GM21360 (cell line): ENCODE data around the gene YARS2.
"Not testable (repeated sequence)": the region's sequence is repeated elsewhere in the genome, so short reads cannot be mapped to it uniquely, and the experiment has no call there.

Experiments used
- ATAC-seq: cut with Tn5 transposase; IDR thresholded peaks from one replicate; pipeline ENCODE4 v1.9.1; 2021; ENCODE audit warnings: mild to moderate bottlenecking, moderate library complexity; ENCODE audit not compliant: unreplicated experiment

YARS2 gene

GRCh38 chr12:32753605-32754004, 2.1 kb downstream of the YARS2 start:
- no peak for ATAC-seq

DNA sequence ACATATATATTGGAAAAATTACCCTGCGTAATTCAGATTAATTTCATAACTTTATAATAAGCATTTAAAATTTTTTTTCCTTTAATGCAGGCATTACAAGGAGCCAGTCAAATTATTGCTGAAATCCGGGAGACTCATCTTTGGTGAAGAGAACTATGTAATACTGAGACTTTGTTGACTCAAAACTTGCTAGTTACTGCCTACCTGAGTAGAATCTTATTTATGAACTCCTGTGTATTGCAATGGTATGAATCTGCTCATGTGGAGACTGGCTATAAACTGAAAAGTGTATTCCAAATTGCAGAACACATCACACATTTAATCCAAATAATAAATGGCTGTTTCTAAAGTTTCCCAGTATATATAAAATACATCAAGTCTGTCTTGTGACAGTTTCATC, 12.4 kb downstream of the YARS2 start:
- no peak for ATAC-seq

DNA sequence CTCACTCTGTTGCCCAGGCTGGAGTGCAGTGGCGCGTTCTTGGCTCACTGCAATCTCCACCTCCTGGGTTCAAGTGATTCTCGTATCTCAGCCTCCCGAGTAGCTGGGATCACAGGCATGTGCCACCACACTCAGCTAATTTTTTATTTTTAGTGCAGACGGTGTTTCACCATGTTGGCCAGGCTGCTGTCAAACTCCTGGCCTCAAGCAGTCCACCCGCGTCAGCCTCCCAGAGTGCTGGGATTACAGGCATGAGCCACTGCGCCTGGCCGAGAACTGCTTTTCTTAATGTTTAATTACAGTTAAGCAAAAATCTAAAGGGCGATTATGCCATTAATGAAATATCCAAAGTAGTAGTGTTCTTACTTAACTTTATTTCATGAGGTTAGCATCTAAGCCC, 13.6 kb downstream of the YARS2 start:
- ATAC-seq, result no peak

- ATAC-seq, result no peak
Observed at GRCh38 chr12:32739279-32739678, 16.4 kb downstream of the YARS2 start.

- no peak for ATAC-seq
Observed at GRCh38 chr12:32737715-32738114, 18.0 kb downstream of the YARS2 start.

DNA sequence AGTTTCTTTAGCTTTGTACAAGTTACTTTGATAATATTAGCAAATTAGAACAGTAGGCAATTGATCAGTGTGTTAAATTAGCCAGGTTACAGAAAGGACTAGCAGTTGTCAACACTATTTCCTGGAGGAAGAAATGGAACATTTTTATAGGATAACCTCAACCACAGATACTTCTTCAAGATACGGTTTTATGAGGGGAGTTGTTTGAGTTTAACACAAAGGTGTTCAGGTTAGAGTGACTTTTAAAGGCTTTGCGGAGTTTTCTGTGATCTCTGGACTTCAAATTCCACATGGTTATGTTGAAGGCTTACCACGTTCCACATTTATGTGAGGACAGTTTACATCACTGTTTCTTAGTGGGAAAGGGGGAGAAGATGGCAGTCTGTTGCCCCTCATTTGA, 19.3 kb downstream of the YARS2 start:
- no peak for ATAC-seq

DNA sequence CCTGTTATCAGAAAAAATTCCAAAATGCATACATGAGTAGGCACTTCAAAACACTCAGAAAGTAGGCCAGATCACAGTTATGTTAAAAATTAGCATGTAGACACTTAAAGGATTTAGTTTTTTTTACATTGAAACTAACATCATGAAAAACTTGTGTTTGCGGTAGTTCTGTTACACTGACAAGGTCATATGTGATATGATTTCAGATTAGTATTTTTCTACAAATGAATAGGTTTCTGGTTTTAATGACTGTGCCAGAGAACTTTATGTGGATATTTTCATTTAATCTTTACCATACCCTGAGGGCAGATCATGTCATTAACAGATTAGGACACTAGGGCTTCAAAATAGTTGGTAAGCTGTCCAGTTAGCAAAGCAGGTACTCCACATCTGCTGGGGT, 20.7 kb downstream of the YARS2 start:
- ATAC-seq, result no peak

- no peak for ATAC-seq
Observed at GRCh38 chr12:32727237-32727636, 28.5 kb downstream of the YARS2 start.

DNA sequence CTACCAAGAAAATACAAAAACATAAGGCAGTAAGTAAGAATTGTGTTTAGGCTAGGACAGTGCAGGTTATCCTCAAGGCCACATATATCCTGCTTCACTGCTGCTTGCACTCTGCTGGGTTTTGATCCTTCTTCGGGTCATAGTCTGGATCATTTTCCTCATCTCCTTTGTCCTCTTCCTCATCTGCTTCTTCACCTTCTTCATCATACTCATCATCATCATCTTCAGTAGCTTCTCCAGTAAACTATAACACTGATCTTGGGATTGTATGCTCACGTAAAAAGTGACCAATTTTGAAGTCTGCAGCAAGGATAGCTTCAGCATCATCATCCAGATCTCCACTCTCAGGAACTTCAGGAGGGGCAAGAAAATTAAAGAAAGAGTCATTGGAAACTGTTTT, 29.4 kb downstream of the YARS2 start:
- no peak for ATAC-seq

DNA sequence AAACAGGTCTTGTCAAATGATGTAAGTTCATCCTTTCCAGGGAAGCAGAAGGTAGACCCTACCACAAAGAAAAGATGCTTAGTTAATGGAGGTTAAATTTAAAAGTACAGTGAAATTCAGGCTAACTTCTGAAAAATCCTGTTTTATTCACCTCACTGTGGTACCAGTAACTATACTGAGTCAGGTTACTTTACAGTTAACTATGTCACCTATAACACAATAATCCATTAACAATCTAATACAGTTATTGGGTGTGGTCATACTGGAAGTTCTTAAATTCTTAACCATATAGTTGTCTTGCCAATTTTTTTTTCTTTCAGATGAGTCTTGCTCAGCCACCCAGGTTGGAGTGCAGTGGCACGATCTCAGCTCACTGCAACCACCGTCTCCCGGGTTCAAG, 30.4 kb downstream of the YARS2 start:
- not testable (repeated sequence) for ATAC-seq

DNA sequence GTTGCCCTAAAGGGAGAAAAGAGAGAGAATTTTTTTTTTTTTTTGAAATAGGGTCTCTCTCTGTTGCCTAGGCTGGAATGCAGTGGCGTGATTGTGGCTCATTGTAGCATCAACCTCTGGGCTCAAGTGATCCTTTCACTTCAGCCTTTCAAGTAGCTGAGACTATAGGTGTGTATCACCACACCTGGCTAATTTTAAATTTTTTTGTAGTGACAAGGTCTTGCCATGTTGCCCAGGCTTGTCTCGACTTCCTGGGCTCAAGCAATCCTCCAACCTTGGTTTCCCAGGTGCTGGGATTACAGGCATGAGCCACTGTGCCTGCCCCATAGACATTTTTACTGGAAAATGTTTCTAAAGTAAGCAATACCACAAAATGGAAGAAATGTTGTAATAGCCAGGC, 36.8 kb downstream of the YARS2 start:
- ATAC-seq, result no peak

DNA sequence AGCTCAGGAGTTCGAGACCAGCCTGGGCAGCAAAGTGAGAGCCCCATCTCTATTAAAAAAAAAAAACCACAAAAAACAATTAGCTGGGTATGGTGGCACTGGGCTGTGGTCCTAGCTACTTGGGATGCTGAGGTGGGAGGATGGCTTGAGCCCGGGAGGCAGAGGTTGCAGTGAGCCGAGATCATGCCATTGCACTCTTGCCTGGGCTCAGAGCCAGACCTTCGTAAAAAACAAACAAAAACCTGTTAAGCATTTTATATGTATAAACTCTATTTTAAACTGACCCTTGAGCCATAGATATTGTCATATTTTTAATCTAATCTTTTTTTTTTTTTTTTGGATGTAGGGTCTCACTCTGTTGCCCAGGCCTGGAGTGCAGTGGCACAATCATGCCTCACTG, 40.9 kb downstream of the YARS2 start:
- no peak for ATAC-seq

DNA sequence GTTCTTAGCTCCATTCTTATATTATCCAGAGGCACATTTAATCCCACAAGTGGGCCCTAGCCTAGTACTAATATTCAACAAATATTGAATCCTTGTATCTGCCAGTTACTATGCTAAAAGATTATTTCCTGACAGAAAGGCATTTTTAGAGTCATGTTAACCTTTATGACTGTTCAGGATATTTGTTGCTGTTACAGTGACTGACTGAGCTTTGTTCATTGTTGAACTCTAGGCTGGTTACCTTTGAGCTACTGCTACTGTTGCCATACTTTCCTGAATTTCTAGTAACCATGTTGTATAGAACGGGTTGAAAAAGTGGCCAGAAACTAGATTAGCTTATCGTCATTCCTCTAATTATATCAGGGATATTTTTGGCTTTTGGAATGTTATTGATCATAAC, 46.8 kb downstream of the YARS2 start:
- no peak for ATAC-seq

GRCh38 chr12:32706335-32707024, 49.2 kb downstream of the YARS2 start:
- ATAC-seq, result no peak

GRCh38 chr12:32705783-32706182, 49.9 kb downstream of the YARS2 start:
- ATAC-seq, result no peak

- no peak for ATAC-seq
Observed at GRCh38 chr12:32702946-32703345, 52.8 kb downstream of the YARS2 start.

DNA sequence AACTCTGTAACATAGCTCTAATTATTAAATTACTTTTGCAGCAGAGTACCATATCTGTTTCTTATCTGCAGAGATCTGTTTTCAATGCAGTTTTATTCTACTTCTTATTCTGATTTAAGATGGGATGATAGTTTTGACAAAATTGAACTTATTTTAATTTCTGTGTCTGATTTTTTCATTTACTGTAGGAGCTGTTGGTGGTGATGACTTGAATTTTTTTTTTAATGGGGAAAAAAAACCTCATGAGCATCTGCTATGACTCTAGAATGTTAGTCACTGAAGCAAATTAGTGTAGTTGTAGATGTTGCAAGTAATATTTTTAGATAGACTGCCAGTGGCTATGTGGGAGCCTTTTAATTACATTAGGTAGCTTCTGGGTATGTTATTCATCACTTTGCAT, 53.2 kb downstream of the YARS2 start:
- no peak for ATAC-seq

- not testable (repeated sequence) for ATAC-seq
Observed at GRCh38 chr12:32699437-32699836, 56.3 kb downstream of the YARS2 start.

GRCh38 chr12:32698285-32698684, 57.4 kb downstream of the YARS2 start:
- no peak for ATAC-seq

DNA sequence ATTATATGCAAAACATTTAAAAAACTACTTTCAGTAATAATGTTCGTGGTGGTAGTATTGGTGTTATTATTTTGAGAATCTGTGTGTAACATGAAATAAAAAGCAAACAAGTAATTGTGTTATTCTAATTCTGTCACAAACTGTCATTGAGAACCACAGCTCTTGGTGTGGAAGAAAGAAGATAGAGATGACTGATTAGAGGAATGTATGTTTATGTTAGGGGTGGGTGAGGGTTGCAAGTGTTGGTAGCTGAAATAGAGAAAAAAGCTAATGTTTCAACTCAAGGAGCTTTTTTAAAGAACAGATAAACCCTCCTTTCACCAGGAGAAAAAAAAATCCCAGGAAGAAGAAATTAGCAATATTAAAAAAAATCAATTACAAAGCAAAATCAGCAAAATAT, 58.3 kb downstream of the YARS2 start:
- ATAC-seq, result no peak
